Vagina (tissue), 2 donors: ENCODE data around the gene RBKS.

Experiments
- POLR2A ChIP-seq, 2 donors: fragments of 450-650 bp; IDR thresholded peaks; one replicate each; pipeline ENCODE4 v1.6.1; 2017; ENCODE audit warnings: antibody characterized with exemption in 2 of 2, mild to moderate bottlenecking in 2 of 2, moderate library complexity in 2 of 2
- TF ChIP-seq, protein P1 (sequence below), 3 experiments: fragments of 450-650 bp in 2 of 3; fragments of 200-600 bp in 1 of 3; sonication (generic) in 1 of 3; IDR thresholded peaks; one replicate each; pipeline ENCODE4 v1.5.1; 2017 to 2019; ENCODE audit warnings: antibody characterized with exemption in 3 of 3, mild to moderate bottlenecking in 2 of 3, moderate library complexity in 2 of 3

DNA sequence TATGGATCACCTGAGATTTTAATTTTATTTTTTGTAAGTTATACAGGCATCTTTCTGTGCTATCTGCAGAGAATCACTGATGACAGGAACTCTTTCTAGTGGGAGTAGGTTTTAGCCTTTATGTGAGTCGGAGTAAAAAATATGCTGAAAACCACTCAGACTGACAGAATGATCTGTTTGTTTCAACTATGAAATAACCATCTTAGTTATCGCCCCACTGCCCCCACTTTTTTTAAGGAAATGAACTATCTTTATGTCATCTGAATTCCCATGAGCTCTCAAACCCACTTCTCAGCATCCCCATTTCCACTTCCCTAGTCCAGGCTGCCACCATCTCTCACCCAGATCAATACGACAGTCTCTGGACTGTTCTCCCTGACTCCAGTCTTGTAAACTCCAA lies 79.7 kb downstream of the RBKS start:
- TF ChIP-seq, protein P1, sequence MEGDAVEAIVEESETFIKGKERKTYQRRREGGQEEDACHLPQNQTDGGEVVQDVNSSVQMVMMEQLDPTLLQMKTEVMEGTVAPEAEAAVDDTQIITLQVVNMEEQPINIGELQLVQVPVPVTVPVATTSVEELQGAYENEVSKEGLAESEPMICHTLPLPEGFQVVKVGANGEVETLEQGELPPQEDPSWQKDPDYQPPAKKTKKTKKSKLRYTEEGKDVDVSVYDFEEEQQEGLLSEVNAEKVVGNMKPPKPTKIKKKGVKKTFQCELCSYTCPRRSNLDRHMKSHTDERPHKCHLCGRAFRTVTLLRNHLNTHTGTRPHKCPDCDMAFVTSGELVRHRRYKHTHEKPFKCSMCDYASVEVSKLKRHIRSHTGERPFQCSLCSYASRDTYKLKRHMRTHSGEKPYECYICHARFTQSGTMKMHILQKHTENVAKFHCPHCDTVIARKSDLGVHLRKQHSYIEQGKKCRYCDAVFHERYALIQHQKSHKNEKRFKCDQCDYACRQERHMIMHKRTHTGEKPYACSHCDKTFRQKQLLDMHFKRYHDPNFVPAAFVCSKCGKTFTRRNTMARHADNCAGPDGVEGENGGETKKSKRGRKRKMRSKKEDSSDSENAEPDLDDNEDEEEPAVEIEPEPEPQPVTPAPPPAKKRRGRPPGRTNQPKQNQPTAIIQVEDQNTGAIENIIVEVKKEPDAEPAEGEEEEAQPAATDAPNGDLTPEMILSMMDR (IDR thresholded peaks at IDR 0.05): no peak
- no peak for TF ChIP-seq POLR2A (IDR thresholded peaks at IDR 0.05)
